Aorta (tissue), 5 donors: ENCODE data around the gene MRPL23. TPM values are rescaled to one million over a fixed set of nuclear protein-coding genes. Genes with fewer than 3 reads are reported as not detected.
A peak's percentile ranks its signal among the peaks of the same experiment; 100 is the strongest.

ENCODE experiments used
- ATAC-seq: fragments of 200-7000 bp; cut with Tn5 transposase; one replicate; pipeline ENCODE4 v1.9.1; 2022; ENCODE audit warnings: moderate library complexity; ENCODE audit not compliant: low FRiP score
- DNase-seq, 2 donors: peaks; one replicate each; pipeline ENCODE4 v3.0.0-alpha.2; 2020
- H3K27ac ChIP-seq, 2 donors: one replicate each; pipeline ENCODE4 v1.5.1; 2013; ENCODE audit warnings: low read length in 2 of 2, mild to moderate bottlenecking in 2 of 2, moderate library complexity in 2 of 2, control low read depth in 1 of 2, inconsistent platforms in 1 of 2, low read depth in 1 of 2
- H3K27me3 ChIP-seq, 2 donors: one replicate each; pipeline ENCODE4 v1.6.1; 2013; ENCODE audit warnings: control low read depth in 1 of 2, low read length in 1 of 2, mild to moderate bottlenecking in 1 of 2, moderate library complexity in 1 of 2; ENCODE audit not compliant: insufficient read depth in 2 of 2, control insufficient read depth in 1 of 2
- H3K36me3 ChIP-seq, 2 donors: one replicate each; pipeline ENCODE4 v1.6.1; 2013; ENCODE audit warnings: control low read depth in 1 of 2, low read length in 1 of 2, mild to moderate bottlenecking in 1 of 2; ENCODE audit not compliant: insufficient read depth in 2 of 2, control insufficient read depth in 1 of 2
- H3K4me1 ChIP-seq, 2 donors: one replicate each; pipeline ENCODE4 v1.6.1; 2013; ENCODE audit warnings: low read length in 2 of 2, control low read depth in 1 of 2, mild to moderate bottlenecking in 1 of 2, moderate library complexity in 1 of 2; ENCODE audit not compliant: insufficient read depth in 2 of 2, control insufficient read depth in 1 of 2
- H3K4me3 ChIP-seq, 2 donors: one replicate each; pipeline ENCODE4 v1.5.1; 2013; ENCODE audit warnings: low read length in 2 of 2, control low read depth in 1 of 2, mild to moderate bottlenecking in 1 of 2
- H3K9me3 ChIP-seq: one replicate; pipeline ENCODE4 v1.6.1; 2013; ENCODE audit warnings: mild to moderate bottlenecking, low read length; ENCODE audit not compliant: control insufficient read depth
- WGBS, 2 donors: extraction: QIAGEN DNeasy Blood & Tissue Kit; methylation state at CpG; one replicate each; pipeline ENCODE4 v1.1.7; 2013; 5-methylcytosine and 5-hydroxymethylcytosine counted together
- intact Hi-C, 2 donors: fragments of 100-400 bp; cut with DNase I; formaldehyde crosslinking; loops; one replicate each; pipeline versions ENCODE4 v1.14.2 to v1.15.0; 2022
- polyA plus RNA-seq, 2 donors: library from polyadenylated mRNA; stranded (reverse); fragments of 200-250 nt; gene quantifications; one replicate each; pipeline ENCODE4 v1.2.3, GENCODE V29; 2013
- total RNA-seq, 2 donors: library from RNA; stranded (reverse); fragmentation: NEBNext Ultra II Directional; extraction: Animal tissue kit (Norgen Biotek cat#: 25700); gene quantifications; one replicate each; pipeline ENCODE4 v1.2.1, GENCODE V29; 2021
- donor health status: healthy with polysubstance abuse.
- donor health status: Bipolar disorder and iron deficiency.
- donor health status: DM: no; HTN: no; CAD: no.
- donor health status: DM: no; HTN: no; CAD: no.
- donor health status: DM: yes; HTN: yes; CAD: no.

MRPL23 gene
- total and polyA plus RNA-seq, 4 donors = 23.4 to 143 (median 63.1) TPM

GRCh38 chr11:1913271-1914060 is 33.7 kb upstream of the MRPL23 start:
- no peak overlapping the region for H3K27ac ChIP-seq
- H3K4me3 ChIP-seq = no peak overlapping the region
- 93 to 95% methylated on average over 28 to 31 of the region's 31 CpGs for WGBS, 2 donors
- no peaks in the 10 kb centered on the region for H3K4me1 ChIP-seq
- no peaks in the 10 kb centered on the region for H3K27me3 ChIP-seq
- ATAC-seq (no peak), DNase-seq (no peak)
- intact Hi-C loops = no loop called here
- no peaks in the 10 kb centered on the region for H3K36me3 ChIP-seq
- H3K9me3 ChIP-seq = no peaks in the 10 kb centered on the region

DNA sequence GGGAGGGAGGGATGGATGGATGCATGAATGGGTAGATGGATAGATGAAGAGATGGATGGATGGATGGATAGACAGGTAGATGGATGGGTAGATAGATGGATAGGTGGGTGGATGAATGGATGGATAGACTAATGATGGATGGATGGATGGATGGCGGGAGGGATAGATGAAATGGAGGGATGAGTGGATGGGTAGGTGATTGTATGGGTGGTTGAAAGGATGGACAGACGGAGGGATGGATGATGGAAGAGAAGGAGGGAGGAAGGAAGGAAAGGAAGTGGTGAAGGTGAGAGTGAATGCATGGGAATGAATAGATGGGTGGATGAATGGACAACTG is 31.4 kb upstream of the MRPL23 start:
- DNase-seq (no peak), ATAC-seq (no peak)
- Histone ChIP-seq H3K27me3 (no peaks in the 10 kb centered on the region), H3K4me3 (no peak overlapping the region), H3K36me3 (no peaks in the 10 kb centered on the region), H3K9me3 (no peaks in the 10 kb centered on the region), H3K27ac (no peak overlapping the region), H3K4me1 (no peaks in the 10 kb centered on the region)
- 97 to 100% methylated on average over 2 of the region's 2 CpGs for WGBS, 2 donors
- intact Hi-C loops = loop anchor here (1.0 to 5.0 kb wide), 2 partner anchors 22 to 78 kb away; partner anchors contain the start of gene TNNI2 (in 1 of the 2)

DNA sequence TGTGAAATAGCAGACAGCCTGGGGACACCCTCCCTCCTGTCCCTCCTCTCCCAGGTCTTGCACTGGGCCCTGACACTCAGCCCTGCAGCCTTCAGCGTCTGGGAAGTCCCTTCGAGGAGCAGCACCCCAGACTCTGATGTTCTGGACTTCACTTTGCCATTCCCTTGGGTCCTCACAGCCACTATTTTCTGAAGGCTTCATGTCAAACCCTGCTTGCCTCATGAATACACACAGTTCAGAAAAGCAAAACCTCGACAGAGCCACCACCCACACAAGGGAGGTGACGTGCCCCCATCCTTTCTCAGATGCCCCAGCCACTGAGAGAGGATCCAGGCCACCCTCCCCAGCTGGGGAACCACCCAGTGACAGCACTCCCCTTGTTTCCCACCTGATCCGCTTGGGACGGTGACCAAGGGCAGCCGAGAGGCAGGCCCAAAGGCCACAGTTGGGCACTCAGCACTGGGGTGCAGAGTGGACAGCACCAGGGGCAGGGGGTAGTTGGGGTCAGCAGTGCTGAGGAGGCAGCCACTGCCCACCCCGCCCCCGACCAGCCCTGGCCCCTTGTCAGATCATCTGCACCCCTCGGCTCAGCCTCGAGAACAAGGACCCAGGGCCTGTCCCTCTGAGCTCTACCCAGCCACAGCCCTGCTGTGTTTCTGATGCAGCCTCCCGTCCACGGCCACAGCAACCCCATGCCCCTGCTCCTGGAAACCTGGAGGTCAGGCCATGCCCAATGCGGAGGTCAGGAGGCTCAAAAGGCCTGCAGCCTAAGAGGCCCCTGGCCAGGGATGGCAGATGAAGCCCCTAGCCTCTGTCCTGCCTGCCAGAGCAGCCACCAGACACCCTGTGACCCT is 30.8 kb upstream of the MRPL23 start:
- Histone ChIP-seq H3K27me3 (no peaks in the 10 kb centered on the region), H3K4me1 (no peaks in the 10 kb centered on the region), H3K27ac (no peak overlapping the region), H3K4me3 (no peak overlapping the region), H3K36me3 (no peaks in the 10 kb centered on the region), H3K9me3 (no peaks in the 10 kb centered on the region)
- ATAC-seq (no peak), DNase-seq (peak in 1 of 2 donors; percentile 75)
- 83 to 88% methylated on average over 14 of the region's 14 CpGs for WGBS, 2 donors
- intact Hi-C loops = loop anchor here (1.0 to 5.0 kb wide), 2 partner anchors 23 to 79 kb away; partner anchors contain the start of gene TNNI2 (in 1 of the 2)

DNA sequence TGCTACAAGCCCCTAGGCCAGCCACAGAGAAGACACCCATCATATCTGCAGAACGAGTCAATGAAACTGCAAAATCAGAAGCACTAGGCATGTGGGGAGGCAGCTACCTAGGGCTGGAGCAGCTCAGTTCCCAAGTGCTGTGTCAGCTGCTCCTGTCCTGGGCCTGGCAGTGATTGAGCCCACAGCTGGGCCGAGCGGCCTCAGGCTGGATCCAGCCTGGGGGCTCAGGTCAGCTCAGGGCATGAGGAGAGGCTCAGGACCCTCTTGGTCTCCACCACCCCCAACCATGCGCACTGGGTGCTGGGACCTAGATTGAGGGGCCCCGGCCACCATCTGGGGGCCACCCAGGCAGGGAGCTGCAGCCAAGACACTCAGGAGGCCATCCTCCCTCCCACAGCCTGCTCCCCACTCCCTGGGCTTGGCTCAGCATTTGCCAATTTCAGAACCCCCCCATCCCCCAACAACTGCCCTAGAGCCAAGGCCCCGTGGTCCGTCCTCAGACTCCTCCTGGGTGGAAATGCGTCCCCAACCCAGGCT is 30.1 kb upstream of the MRPL23 start:
- Histone ChIP-seq H3K9me3 (no peaks in the 10 kb centered on the region), H3K36me3 (no peaks in the 10 kb centered on the region), H3K27me3 (no peaks in the 10 kb centered on the region), H3K27ac (no peak overlapping the region), H3K4me3 (no peak overlapping the region), H3K4me1 (no peaks in the 10 kb centered on the region)
- intact Hi-C loops = loop anchor here (1.0 to 5.0 kb wide), 2 partner anchors 24 to 80 kb away; partner anchors contain the start of gene TNNI2 (in 1 of the 2)
- ATAC-seq = no peak
- 74 to 85% methylated on average over 8 of the region's 8 CpGs for WGBS, 2 donors
- DNase-seq = peak; percentile 54 to 63

DNA sequence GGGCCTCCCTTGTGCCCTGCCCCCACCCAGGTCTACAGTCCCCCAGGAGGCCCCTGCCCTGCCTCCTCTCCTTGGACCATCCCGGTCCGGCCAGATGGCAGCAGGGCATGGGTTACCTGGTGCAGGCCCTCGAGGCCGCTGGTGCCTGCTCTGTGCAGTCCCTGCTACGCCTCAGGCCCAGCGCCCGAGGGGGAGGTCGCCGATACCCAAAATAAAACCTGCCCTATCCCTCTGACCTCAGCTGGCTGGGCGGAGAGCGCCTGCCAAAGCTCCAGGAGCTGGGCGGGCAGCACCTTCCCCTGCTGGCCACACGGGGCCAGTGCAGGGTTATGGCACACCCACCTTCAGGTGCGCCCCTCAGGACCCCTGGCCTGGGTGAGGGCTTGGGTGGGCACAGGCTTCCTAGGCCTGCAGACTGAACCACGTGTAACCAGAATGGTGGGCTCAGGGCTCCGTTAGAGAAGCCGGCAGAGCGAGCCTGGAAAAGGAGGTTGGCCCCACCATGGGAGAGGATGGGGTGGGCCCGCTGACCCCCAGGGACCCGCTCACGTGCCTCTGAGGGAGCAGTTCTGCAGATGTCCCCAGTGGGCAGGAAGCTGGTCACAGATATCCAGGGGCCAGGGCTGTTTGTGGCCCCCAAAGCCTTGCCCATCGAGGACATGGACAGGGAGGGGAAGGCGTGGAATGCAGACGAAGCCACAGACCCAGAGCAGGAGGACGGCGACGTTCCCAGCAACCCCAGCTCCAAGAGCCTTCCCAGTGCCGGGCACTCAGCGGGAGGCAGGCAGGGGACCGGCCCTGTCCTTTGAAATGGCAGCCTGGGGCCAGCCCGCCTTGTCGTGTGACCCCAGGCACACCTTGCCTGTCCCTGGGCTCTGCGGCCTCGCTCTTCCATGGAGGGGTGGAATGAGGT is 29.4 kb upstream of the MRPL23 start:
- Histone ChIP-seq H3K36me3 (no peaks in the 10 kb centered on the region), H3K4me1 (no peaks in the 10 kb centered on the region), H3K27me3 (no peaks in the 10 kb centered on the region), H3K27ac (no peak overlapping the region), H3K9me3 (no peaks in the 10 kb centered on the region), H3K4me3 (no peak overlapping the region)
- ATAC-seq (peak; percentile 14), DNase-seq (peak; percentile 53 to 70)
- intact Hi-C loops = loop anchor here in 1 of 2 donors (5.0 kb wide), 1 partner anchor 80 kb away; the partner anchor contains the start of gene TNNI2
- 82 to 84% methylated on average over 34 of the region's 34 CpGs for WGBS, 2 donors

DNA sequence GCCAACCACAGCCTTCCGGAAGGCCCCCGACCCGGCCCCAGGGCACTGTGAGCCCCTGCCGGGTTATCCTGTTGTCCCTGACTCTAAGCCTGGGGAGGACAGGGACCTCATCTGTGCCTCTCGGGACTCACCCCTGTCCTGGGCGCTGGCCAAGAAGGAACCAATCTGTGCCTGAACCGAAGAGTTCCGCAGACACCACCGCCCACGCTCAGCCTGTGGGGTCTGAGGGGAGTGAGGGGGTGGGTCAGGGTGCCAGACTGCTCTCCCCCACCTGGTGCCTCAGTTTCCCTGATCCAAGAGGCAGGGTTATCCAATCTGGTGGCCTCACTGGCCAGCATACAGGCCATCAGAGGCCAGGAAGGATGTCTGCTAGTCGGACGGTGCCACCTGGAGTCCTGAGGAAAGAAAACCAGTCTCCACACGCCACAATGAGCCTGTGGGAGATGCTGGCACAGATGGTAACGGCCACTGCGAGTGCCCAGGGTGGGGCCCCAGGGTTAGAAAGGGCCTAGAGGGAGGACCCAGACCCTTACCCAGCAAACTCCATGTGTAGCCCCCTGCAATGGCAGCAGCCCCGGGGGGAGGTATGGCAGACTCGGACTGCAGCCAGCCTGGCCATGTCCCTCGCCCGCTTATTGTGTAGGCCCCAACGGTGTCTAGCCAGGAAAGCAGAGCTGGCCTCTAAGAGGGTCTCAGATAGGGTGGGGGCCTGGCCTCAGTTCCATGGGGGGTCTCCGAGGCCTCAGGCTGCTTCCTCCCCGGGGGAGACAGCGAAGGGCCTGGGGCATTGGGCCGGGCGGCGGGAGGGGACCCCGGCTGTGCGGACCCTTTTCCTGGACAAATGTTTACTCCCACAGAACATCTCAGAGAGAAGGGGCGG is 28.5 kb upstream of the MRPL23 start:
- no peaks in the 10 kb centered on the region for H3K4me1 ChIP-seq
- WGBS, 2 donors = 87 to 91% methylated on average over 23 to 29 of the region's 29 CpGs
- ATAC-seq = no peak
- peak in 1 of 2 donors; percentile 72 for DNase-seq
- no peaks in the 10 kb centered on the region for H3K9me3 ChIP-seq
- no peaks in the 10 kb centered on the region for H3K36me3 ChIP-seq
- H3K27ac ChIP-seq = no peak overlapping the region
- intact Hi-C loops = loop anchor here in 1 of 2 donors (5.0 kb wide), 1 partner anchor 81 kb away; the partner anchor contains the start of gene TNNI2
- H3K27me3 ChIP-seq = no peaks in the 10 kb centered on the region
- no peak overlapping the region for H3K4me3 ChIP-seq

- DNase-seq (peak; percentile 53 to 66), ATAC-seq (no peak)
- no peak within 1 kb of the TSS for H3K27ac ChIP-seq
- no peaks in the 10 kb centered on the region for H3K36me3 ChIP-seq
- H3K4me3 ChIP-seq = no peak within 1 kb of the TSS
- intact Hi-C loops = loop anchor here in 1 of 2 donors (5.0 kb wide), 1 partner anchor 82 kb away; the partner anchor contains the start of gene TNNI2
- no peaks in the 10 kb centered on the region for H3K27me3 ChIP-seq
- no peaks in the 10 kb centered on the region for H3K9me3 ChIP-seq
- 74 to 75% methylated on average over 31 of the region's 31 CpGs for WGBS, 2 donors
- H3K4me1 ChIP-seq = no peaks in the 10 kb centered on the region
Observed at GRCh38 chr11:1919391-1920127, 27.6 kb upstream of the MRPL23 start, which contains the start of gene TNNT3. Gene TNNT3, plus strand, starts transcription at chr11:1919703. Its CDS starts 3,172 bp downstream, at chr11:1922875.
